GM12892 (cell line): ENCODE results near the gene WDR11.

ENCODE experiments used
- POLR2A ChIP-seq: IDR thresholded peaks from 2 replicates; pipeline ENCODE4 v1.6.1; 2011; ENCODE audit warnings: low read depth, low read length, control low read depth
- POLR2AphosphoS5 ChIP-seq: IDR thresholded peaks from 2 replicates; pipeline ENCODE4 v1.6.1; 2011; ENCODE audit warnings: low read depth, low read length, control low read depth
- TAF1 ChIP-seq: IDR thresholded peaks from 2 replicates; pipeline ENCODE4 v1.6.1; 2011; ENCODE audit warnings: low read depth, mild to moderate bottlenecking, control low read depth, low read length, borderline replicate concordance

GRCh38 chr10:120887482-120887881 is 36.3 kb downstream of the WDR11 start:
- TF ChIP-seq POLR2A (no peak), POLR2AphosphoS5 (no peak), TAF1 (no peak)
